ENCODE data around the gene SFTA2. TPM values are rescaled to one million over a fixed set of nuclear protein-coding genes. Genes with fewer than 3 reads are reported as not detected.
"Not testable (repeated sequence)": the region's sequence is repeated elsewhere in the genome, so short reads cannot be mapped to it uniquely, and the experiment has no call there.

The SFTA2 gene
- total RNA-seq, 1 donor from 2014 or later = not detected

GRCh38 chr6:30944051-30944450, 12.1 kb upstream of the SFTA2 start:
- DNase-seq (ENCODE audit: low read depth) = no peak

DNA sequence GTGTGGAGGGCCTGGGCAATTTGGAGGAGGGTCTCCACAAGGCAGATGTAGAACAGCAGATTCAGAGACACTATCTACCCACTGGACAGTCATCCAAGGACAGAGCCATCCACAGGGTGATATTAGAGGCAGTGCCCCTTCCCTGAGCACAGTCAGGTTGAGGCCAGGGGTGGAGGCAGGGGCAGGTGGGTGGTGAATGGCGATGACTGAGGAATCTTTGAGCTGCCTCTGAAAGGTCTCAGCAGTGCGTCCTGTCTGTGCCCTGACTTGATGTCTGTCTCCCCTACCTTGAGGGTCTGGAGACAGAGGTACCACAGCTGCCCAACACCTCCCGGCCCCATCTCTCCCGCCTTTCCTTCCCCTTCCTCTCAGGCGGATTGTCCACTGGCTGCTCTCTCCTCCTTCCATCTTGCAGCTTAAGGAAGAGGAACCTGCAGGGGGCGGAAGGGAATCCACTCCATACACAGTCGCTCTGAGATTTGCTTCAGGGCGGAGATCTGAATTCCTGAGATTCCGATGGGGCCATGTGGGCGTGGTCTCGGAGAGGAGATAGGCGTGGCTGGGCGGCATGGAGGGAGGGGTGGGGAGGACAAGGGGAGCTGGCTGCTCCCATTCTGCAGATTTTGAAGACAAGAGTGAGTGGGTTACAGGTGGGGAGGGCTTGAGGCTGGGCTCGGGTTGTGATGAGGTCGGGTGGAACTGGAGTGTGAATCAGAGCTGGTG, 10.5 kb upstream of the SFTA2 start:
- peak; percentile 85 for DNase-seq (ENCODE audit: low read depth)

DNA sequence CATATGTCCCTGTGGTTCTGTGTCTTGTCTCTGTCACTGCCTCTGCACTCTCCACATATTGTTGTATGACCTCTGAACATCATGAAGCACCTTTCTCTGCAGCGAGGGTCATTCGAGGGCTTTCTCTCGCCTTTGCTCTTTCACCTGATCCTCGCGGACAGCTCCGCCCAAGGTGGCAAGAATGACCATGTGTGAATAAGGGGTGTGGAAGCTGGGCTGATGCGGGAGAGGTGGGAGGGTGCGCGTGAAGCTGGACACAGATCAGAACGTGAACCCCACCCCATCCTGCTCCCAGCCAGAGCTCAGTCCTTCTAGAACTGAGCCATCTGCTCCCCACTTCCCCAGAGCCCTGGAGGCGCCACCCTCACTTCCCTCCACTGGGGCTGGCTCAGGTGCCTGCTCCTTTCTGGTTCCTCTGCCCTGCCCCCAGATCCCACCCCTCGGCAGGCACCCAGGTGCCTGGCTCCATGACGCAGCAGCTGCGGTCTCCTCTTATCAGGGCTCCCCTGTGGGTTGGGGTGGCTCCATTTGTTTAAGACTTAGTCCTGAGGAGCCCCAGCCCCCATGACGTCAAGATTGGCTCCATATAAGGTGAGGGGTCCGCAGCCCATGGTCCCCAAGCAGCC, 8.5 kb upstream of the SFTA2 start, which contains the start of gene MUCL3:
TSS of gene MUCL3 (plus strand) at position 613 of the 626 bp plus-strand sequence. CDS start 27 bp downstream, outside the sequence.
- no peak for DNase-seq (ENCODE audit: low read depth)

DNA sequence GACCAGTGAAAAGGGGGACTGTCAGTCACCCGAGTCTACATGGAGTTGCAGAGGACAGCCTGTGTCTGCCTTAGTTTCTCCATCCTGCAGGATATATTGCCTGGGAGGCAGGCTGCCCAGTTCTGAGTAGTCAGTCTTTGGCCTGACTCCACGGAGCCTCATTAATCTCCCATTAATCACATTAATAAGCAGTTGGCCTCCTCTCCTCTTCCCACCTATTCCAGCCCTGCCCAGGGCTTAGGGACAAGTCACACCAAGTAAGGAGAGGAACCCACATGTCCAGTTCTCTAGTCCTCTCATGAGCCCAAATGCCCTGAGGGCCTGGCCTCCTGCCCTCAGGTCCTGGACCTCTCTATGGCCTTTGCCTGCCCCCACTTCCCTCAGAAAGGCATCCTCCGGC, 7.5 kb upstream of the SFTA2 start:
- DNase-seq (ENCODE audit: low read depth) = no peak

GRCh38 chr6:30938730-30939129, 6.8 kb upstream of the SFTA2 start:
- no peak for DNase-seq (ENCODE audit: low read depth)

- DNase-seq (ENCODE audit: low read depth) = no peak
Measured at GRCh38 chr6:30937265-30937664, 5.3 kb upstream of the SFTA2 start.

GRCh38 chr6:30935018-30935417, 3.0 kb upstream of the SFTA2 start:
- DNase-seq (ENCODE audit: low read depth) = no peak

- DNase-seq (ENCODE audit: low read depth) = no peak
Measured at GRCh38 chr6:30932665-30933365, 845 bp upstream of the SFTA2 start.

DNA sequence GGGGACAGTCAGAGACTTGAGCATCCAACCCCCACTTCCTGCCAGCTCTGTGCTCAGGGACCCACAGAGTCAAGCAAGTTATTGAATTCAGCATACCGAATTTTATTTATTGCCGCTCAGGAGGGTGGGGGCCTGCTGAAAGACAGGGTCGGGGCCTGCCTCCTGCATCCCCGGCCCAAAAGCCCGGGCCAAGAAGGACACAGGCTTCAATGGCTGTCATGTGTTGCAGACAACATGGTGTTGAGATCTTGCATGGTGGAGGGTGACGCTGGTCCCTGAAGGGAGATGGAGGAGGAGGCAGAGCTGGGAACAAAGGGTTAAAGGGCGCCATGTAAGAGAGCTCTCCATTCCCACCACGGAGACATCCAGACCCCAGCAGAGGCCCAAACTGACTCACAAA, 698 bp downstream of the SFTA2 start:
- no peak for DNase-seq (ENCODE audit: low read depth)

DNA sequence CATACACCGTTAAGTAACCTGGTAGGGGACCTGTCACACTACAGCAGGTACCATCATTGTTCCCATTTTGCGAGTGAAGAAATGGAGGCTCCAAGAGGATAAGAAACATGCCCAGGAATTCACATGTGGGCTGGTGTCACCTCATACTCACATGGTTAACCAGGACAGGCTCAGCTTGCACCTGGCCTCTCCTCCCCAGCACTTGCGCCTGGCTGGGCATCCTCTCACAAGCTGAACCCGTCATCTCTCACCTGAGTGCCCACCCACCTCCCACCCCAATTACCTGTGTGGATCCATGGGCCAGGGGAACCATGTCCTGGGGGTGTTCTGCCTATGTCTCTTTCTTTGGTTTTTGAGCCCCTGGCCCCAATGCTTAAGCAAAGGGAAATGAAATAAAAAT, 1.5 kb downstream of the SFTA2 start:
- DNase-seq (ENCODE audit: low read depth) = no peak

GRCh38 chr6:30928677-30929076, 3.3 kb downstream of the SFTA2 start:
- no peak for DNase-seq (ENCODE audit: low read depth)

- not testable (repeated sequence) for DNase-seq (ENCODE audit: low read depth)
Measured at GRCh38 chr6:30927080-30927479, 4.9 kb downstream of the SFTA2 start.

DNA sequence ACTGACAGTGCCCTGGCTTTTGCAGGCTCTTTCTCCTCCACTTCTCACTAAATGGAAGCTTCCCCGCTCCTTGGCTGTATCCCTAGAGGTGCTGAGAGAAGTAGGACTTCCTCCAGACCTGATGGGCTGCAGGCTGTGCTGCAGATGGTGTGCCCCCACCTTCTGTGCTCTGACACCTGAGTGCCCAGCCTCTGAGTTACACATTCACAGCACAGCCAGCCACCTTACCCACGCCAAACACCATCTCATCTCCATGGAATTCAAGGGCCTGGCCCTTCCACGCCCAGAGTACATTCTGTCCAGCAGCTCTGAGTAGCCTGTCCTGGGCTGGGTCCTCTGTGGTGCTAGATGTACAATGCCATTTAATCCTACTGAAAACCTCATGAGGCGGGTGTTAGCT, 5.3 kb downstream of the SFTA2 start:
- peak; percentile 37 for DNase-seq (ENCODE audit: low read depth)

- DNase-seq (ENCODE audit: low read depth) = not testable (repeated sequence)
Measured at GRCh38 chr6:30924040-30924627, 7.8 kb downstream of the SFTA2 start.

DNA sequence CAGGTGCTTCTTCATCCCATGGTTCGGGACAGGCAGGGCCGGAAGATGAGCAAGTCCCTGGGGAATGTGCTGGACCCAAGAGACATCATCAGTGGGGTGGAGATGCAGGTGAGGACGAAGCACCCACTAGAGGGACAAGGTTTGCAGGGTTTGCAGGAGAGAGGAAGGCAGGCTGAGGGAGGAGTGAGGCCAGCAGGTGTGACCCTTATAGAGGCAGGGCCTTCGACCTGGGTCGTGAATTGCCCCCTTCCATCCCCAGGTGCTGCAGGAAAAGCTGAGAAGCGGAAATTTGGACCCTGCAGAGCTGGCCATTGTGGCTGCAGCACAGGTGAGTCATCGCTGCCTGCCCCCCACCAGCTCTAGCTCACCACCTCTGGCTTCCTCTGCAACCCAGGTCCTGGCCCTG, 9.5 kb downstream of the SFTA2 start:
- DNase-seq (ENCODE audit: low read depth) = no peak

GRCh38 chr6:30918670-30919069, 13.3 kb downstream of the SFTA2 start:
- DNase-seq (ENCODE audit: low read depth) = no peak

DNA sequence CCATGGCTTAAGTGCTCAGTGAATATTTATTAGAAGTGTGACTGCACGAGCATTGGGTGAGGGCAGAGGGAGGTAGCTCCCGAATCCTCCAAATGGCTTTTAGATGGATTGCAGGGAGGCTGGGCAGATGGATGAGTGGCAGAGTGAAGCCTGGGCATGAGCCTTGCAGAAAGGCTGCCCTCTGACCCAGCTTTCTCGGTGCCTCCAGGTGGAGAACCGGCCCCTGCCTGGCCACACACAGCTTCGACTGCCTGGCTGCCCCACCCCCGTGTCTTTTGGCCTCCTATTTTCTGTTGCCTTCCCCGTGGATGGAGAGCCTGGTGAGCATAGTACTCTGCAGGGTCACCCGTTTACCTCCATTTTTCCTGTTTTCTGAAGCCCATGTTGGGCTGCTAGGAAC, 14.5 kb downstream of the SFTA2 start:
- no peak for DNase-seq (ENCODE audit: low read depth)

DNA sequence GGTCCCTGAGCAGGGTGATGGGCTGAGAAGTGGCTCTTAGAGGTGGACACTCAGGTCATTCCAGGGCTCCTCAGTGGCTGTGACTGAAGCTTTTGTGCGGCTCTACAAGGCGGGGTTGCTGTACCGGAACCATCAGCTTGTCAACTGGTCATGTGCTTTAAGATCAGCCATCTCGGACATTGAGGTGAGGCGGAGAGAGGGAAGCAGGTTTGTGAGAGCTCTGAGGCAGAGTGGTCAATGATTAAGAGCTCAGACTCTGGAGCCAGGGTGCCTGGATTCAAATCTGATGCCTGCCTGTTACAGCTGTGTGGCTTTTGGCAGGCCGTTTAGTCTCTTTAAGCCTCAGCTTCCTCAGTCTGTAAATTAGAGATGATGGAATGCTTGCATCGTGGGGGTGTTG, 14.9 kb downstream of the SFTA2 start:
- no peak for DNase-seq (ENCODE audit: low read depth)

- peak; percentile 81 for DNase-seq (ENCODE audit: low read depth)
Measured at GRCh38 chr6:30915591-30915946, 16.4 kb downstream of the SFTA2 start.

DNA sequence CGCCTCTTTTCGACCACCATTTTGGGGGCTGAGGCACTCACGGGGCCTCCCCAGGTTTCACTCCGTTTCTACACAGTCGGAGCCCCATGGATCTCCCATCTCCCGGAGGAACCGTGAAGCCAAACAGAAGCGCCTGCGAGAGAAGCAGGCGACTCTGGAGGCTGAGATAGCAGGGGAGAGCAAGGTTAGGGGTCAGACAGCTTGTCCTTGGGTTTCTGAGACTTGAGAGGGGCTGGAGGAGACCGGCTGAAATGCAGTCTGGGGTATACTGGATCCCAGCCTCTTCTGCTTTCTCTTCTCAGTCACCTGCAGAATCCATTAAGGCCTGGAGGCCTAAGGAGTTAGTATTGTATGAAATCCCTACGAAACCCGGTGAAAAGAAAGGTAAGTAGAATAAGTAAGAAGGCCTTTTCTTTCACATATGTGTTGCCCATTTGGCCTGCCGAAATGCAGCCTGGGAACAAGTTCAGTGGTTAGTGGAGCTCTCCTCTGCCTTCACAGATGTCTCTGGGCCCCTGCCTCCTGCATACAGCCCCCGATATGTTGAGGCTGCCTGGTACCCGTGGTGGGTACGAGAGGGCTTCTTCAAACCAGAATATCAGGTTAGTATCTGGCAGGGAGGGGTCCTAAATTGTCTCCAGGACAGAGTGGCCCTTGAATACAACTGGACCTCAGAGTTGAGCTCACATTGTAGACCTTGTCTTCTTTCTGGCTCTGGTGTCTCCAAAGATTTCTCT, 16.9 kb downstream of the SFTA2 start:
- DNase-seq (ENCODE audit: low read depth) = no peak
